ENCODE results near the gene PHF2.

Gene PHF2

DNA sequence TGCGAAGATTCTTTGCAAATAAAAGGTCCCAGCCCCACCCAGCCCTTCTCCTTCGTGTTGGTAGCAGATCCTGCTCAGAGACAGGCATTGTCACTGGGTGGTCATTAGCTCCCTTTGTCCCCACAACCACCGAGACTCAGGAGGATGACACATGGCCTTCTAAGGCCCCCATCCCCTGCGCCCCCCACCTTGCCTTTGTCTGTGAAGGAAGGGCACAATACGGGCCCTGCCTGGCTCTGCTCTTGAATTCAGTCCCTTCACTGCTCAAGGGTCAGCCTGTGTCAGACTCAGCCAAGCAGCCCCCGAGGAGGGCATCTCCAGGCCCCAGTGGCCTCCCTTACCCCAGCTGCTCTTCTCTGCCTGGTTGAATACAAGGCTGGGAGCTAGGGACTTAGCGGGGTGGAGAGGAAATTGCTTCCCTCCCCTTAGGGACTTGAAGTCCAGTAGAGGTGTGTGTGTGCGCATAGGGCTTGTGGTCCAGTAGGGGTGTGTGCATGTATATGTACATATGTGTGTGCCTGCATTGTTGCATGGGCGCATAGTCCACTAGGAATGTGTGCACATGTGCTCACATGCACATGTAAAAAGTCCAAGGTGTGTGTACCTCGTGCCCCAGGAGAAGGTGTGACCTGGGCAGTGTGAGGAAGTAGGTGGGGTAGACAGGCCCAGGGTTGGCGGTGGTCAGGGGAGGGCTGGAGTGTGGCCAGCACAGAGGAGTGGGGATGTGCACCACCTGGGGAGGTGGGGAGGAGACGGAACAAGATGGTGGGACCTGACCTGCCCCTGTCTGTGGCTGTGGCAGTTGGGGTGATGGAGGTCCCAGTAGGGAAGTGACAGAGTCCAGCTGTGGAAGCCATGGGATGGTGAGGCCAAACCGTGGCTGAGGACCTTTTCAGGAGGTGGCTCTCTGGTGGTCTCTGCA is 59.1 kb downstream of the PHF2 start:
- DNase-seq (ENCODE audit: low spot score): no peak
- TF ChIP-seq, protein P1, sequence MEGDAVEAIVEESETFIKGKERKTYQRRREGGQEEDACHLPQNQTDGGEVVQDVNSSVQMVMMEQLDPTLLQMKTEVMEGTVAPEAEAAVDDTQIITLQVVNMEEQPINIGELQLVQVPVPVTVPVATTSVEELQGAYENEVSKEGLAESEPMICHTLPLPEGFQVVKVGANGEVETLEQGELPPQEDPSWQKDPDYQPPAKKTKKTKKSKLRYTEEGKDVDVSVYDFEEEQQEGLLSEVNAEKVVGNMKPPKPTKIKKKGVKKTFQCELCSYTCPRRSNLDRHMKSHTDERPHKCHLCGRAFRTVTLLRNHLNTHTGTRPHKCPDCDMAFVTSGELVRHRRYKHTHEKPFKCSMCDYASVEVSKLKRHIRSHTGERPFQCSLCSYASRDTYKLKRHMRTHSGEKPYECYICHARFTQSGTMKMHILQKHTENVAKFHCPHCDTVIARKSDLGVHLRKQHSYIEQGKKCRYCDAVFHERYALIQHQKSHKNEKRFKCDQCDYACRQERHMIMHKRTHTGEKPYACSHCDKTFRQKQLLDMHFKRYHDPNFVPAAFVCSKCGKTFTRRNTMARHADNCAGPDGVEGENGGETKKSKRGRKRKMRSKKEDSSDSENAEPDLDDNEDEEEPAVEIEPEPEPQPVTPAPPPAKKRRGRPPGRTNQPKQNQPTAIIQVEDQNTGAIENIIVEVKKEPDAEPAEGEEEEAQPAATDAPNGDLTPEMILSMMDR (IDR thresholded peaks at IDR 0.05; ENCODE audit: extremely low read depth, insufficient read depth, missing control alignments): no peak
- in situ Hi-C loops (cut with MboI; ENCODE audit: low pct_unique_long_range_greater_than_20kb, low sequenced_read_pairs, unreplicated experiment): no loop called here

DNA sequence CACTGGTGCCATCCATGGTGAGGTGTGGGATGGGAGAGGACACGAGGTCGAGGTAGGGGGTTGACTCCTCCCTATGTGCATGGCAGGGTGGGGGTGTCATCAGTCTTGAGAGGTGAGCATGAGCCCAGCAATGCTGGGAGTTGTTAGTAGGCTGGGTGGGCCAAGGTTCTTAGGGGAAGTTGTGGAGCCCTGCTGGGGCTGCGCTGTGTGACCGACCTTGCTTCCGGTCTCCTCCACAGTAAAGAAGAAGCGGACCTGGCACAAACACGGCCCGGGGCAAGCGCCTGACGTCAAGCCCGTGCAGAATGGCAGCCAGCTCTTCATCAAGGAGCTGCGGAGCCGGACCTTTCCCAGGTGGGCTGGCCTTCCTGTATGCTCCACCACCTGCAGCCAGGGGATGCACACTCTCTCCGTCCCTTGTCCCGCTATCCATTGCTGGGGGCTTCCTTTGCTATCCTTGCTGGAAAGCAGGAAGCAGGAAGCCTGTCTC is 59.8 kb downstream of the PHF2 start:
- TF ChIP-seq, protein P1 (IDR thresholded peaks at IDR 0.05; ENCODE audit: extremely low read depth, insufficient read depth, missing control alignments): no peak
- in situ Hi-C loops (cut with MboI; ENCODE audit: low pct_unique_long_range_greater_than_20kb, low sequenced_read_pairs, unreplicated experiment): no loop called here
- no peak for DNase-seq (ENCODE audit: low spot score)

DNA sequence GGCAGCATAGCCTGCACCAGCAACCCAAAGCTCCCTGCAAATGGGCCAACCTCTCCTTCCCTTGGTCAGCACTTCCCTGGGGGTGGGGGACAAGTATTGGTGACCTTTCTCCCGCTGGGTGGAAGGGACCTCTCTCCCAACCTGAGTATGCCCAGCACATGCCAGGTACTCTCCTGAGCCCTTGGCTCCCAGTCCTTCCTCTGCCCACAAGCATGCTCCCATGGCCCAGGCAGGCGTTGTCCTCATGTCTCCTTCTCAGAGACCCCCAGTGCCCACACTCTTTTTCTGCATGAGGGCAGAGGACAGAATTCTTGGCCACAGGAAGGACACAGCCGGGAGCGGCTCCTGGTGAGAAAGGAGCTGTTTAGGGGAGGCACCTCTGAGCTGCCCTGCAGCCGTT is 60.3 kb downstream of the PHF2 start:
- in situ Hi-C loops (cut with MboI; ENCODE audit: low pct_unique_long_range_greater_than_20kb, low sequenced_read_pairs, unreplicated experiment): no loop called here
- DNase-seq (ENCODE audit: low spot score): no peak
- TF ChIP-seq, protein P1 (IDR thresholded peaks at IDR 0.05; ENCODE audit: extremely low read depth, insufficient read depth, missing control alignments): no peak

GRCh38 chr9:93637886-93638285 is 61.5 kb downstream of the PHF2 start:
- TF ChIP-seq, protein P1 (IDR thresholded peaks at IDR 0.05; ENCODE audit: extremely low read depth, insufficient read depth, missing control alignments): no peak
- DNase-seq (ENCODE audit: low spot score): no peak
- in situ Hi-C loops (cut with MboI; ENCODE audit: low pct_unique_long_range_greater_than_20kb, low sequenced_read_pairs, unreplicated experiment): no loop called here

GRCh38 chr9:93640027-93640426 is 63.6 kb downstream of the PHF2 start:
- no peak for DNase-seq (ENCODE audit: low spot score)
- TF ChIP-seq, protein P1 (IDR thresholded peaks at IDR 0.05; ENCODE audit: extremely low read depth, insufficient read depth, missing control alignments): no peak
- in situ Hi-C loops (cut with MboI; ENCODE audit: low pct_unique_long_range_greater_than_20kb, low sequenced_read_pairs, unreplicated experiment): no loop called here

GRCh38 chr9:93642961-93643360 is 66.6 kb downstream of the PHF2 start:
- DNase-seq (ENCODE audit: low spot score): no peak
- TF ChIP-seq, protein P1 (IDR thresholded peaks at IDR 0.05; ENCODE audit: extremely low read depth, insufficient read depth, missing control alignments): no peak
- in situ Hi-C loops (cut with MboI; ENCODE audit: low pct_unique_long_range_greater_than_20kb, low sequenced_read_pairs, unreplicated experiment): no loop called here
